GM23248 (cell line): ENCODE measurements around the gene TMEM236. TPM values are rescaled to one million over a fixed set of nuclear protein-coding genes. Genes with fewer than 3 reads are reported as not detected.

Experiments
- DNase-seq: peaks from one replicate; pipeline ENCODE4 v3.0.0-alpha.2; 2015
- H2AFZ ChIP-seq: fragments of 200-600 bp; sonication (generic); 2 replicates; pipeline ENCODE4 v1.6.1; 2016; ENCODE audit warnings: antibody characterized with exemption
- H3F3A ChIP-seq: fragments of 200-600 bp; sonication (generic); 2 replicates; pipeline ENCODE4 v1.6.1; 2016; ENCODE audit warnings: mild to moderate bottlenecking, antibody characterized with exemption, mixed run types; ENCODE audit not compliant: insufficient read depth
- H3K27ac ChIP-seq: fragments of 200-600 bp; sonication (generic); 2 replicates; pipeline ENCODE4 v1.5.1; 2016; ENCODE audit warnings: mild to moderate bottlenecking
- H3K27me3 ChIP-seq: fragments of 200-600 bp; sonication (generic); replicated peaks from 2 replicates; pipeline ENCODE4 v1.6.1; 2016; ENCODE audit warnings: mild to moderate bottlenecking; ENCODE audit not compliant: insufficient read depth
- H3K36me3 ChIP-seq: fragments of 200-600 bp; sonication (generic); 2 replicates; pipeline ENCODE4 v1.6.1; 2016; ENCODE audit warnings: low read depth, mild to moderate bottlenecking
- H3K4me1 ChIP-seq: fragments of 200-600 bp; sonication (generic); 2 replicates; pipeline ENCODE4 v1.6.1; 2016; ENCODE audit warnings: mild to moderate bottlenecking; ENCODE audit not compliant: insufficient read depth
- H3K4me2 ChIP-seq: fragments of 200-600 bp; sonication (generic); one replicate; pipeline ENCODE4 v1.6.1; 2016; ENCODE audit warnings: mild to moderate bottlenecking; ENCODE audit not compliant: unreplicated experiment
- H3K4me3 ChIP-seq: fragments of 200-600 bp; sonication (generic); 2 replicates; pipeline ENCODE4 v1.5.1; 2016; ENCODE audit warnings: mild to moderate bottlenecking
- H3K79me2 ChIP-seq: fragments of 200-600 bp; sonication (generic); 2 replicates; pipeline ENCODE4 v1.6.1; 2016; ENCODE audit warnings: mild to moderate bottlenecking; ENCODE audit not compliant: insufficient read depth
- H3K9ac ChIP-seq: fragments of 200-600 bp; sonication (generic); 2 replicates; pipeline ENCODE4 v1.6.1; 2016; ENCODE audit warnings: mild to moderate bottlenecking
- H3K9me2 ChIP-seq: fragments of 200-600 bp; sonication (generic); 2 replicates; pipeline ENCODE4 v1.6.1; 2016; ENCODE audit warnings: mixed run types, mild to moderate bottlenecking, moderate library complexity; ENCODE audit not compliant: insufficient read depth
- H3K9me3 ChIP-seq: fragments of 200-600 bp; sonication (generic); one replicate; pipeline ENCODE4 v1.6.1; 2017; ENCODE audit warnings: low read depth
- H4K20me1 ChIP-seq: fragments of 200-600 bp; sonication (generic); 2 replicates; pipeline ENCODE4 v1.6.0; 2016; ENCODE audit not compliant: insufficient read depth
- EZH2 ChIP-seq: fragments of 200-600 bp; sonication (generic); IDR thresholded peaks from 2 replicates; pipeline ENCODE4 v1.6.1; 2018; ENCODE audit warnings: antibody characterized with exemption, mild to moderate bottlenecking; ENCODE audit not compliant: insufficient read depth, poor library complexity, severe bottlenecking
- EZH2phosphoT487 ChIP-seq: fragments of 200-600 bp; sonication (generic); IDR thresholded peaks from 2 replicates; pipeline ENCODE4 v1.6.1; 2018; ENCODE audit warnings: antibody characterized with exemption, moderate library complexity, mild to moderate bottlenecking, low read depth; ENCODE audit not compliant: insufficient read depth
- WGBS, 2 experiments: methylation state at CpG; one replicate each; pipeline ENCODE4 v1.1.6; 2015 to 2017; ENCODE audit warnings: low lambda C conversion rate in 2 of 2, low coverage in 1 of 2; ENCODE audit errors: missing lambda C conversion rate in 2 of 2; 5-methylcytosine and 5-hydroxymethylcytosine counted together
- in situ Hi-C: fragments of 300-500 bp; cut with MboI; formaldehyde crosslinking; loops from 2 replicates; pipeline ENCODE4 v1.15.0; 2020
- polyA plus RNA-seq: library from polyadenylated mRNA; unstranded; fragments of >200 nt; fragmentation: Nextera tagmentation; extraction: Ambion mirVana; gene quantifications from 2 replicates; pipeline ENCODE4 v1.2.1, GENCODE V29; 2016
- total RNA-seq: library from RNA; depleted of rRNA; stranded (reverse); fragments of >200 nt; shearing (Covaris generic); gene quantifications from 2 replicates; pipeline ENCODE4 v1.2.3, GENCODE V29; 2014

The TMEM236 gene
- total and polyA plus RNA-seq, 2 experiments from 2014 or later, result 0.11 TPM; not detected in 1

GRCh38 chr10:17781856-17782255 lies 29.9 kb downstream of the TMEM236 start:
- Histone ChIP-seq H3K36me3 (no peaks in the 10 kb centered on the region), H3K79me2 (no peaks in the 10 kb centered on the region), H3K9ac (no peak overlapping the region), H3K4me1 (peaks cover 33% of the 10 kb centered on the region), H3K9me3 (no peaks in the 10 kb centered on the region), H3K27ac (no peak overlapping the region), H3K4me3 (no peak overlapping the region), H3F3A (peaks cover 32% of the 10 kb centered on the region), H3K4me2 (no peak overlapping the region), H2AFZ (no peak overlapping the region), H3K27me3 (no peaks in the 10 kb centered on the region), H4K20me1 (no peaks in the 10 kb centered on the region), H3K9me2 (no peaks in the 10 kb centered on the region)
- 57 to 65% methylated on average over 2 of the region's 2 CpGs for WGBS, 2 experiments
- TF ChIP-seq EZH2 (no peak), EZH2phosphoT487 (no peak)
- no peak for DNase-seq
- in situ Hi-C loops, result no loop called here

- 65 to 74% methylated on average over 16 of the region's 16 CpGs for WGBS, 2 experiments
- H3K4me2 ChIP-seq, result peak overlapping the region; percentile 41
- no peaks in the 10 kb centered on the region for H3K27me3 ChIP-seq
- H3K36me3 ChIP-seq, result no peaks in the 10 kb centered on the region
- peak; percentile 69 for DNase-seq
- in situ Hi-C loops, result no loop called here
- peaks cover 40% of the 10 kb centered on the region for H3K4me1 ChIP-seq
- H2AFZ ChIP-seq, result peak overlapping the region; percentile 12; the same call in 1 of the 2 replicates
- no peak overlapping the region for H3K4me3 ChIP-seq
- no peaks in the 10 kb centered on the region for H3K9me2 ChIP-seq
- H3F3A ChIP-seq, result peaks cover 39% of the 10 kb centered on the region
- no peaks in the 10 kb centered on the region for H4K20me1 ChIP-seq
- H3K9me3 ChIP-seq, result no peaks in the 10 kb centered on the region
- no peak overlapping the region for H3K9ac ChIP-seq
- TF ChIP-seq EZH2phosphoT487, result no peak
- no peak for TF ChIP-seq EZH2
- peak overlapping the region; percentile 56 for H3K27ac ChIP-seq
- no peaks in the 10 kb centered on the region for H3K79me2 ChIP-seq
Measured at GRCh38 chr10:17782921-17783665, 31.1 kb downstream of the TMEM236 start.

GRCh38 chr10:17783751-17784150 lies 31.8 kb downstream of the TMEM236 start:
- Histone ChIP-seq H3K9ac (no peak overlapping the region), H3F3A (peaks cover 39% of the 10 kb centered on the region), H3K27me3 (no peaks in the 10 kb centered on the region), H4K20me1 (no peaks in the 10 kb centered on the region), H3K27ac (peak overlapping the region; percentile 56), H3K4me3 (peak overlapping the region; percentile 12; the same call in 1 of the 2 replicates), H3K4me1 (peaks cover 47% of the 10 kb centered on the region), H3K4me2 (peak overlapping the region; percentile 41), H3K9me2 (no peaks in the 10 kb centered on the region), H2AFZ (no peak overlapping the region), H3K9me3 (no peaks in the 10 kb centered on the region), H3K79me2 (no peaks in the 10 kb centered on the region), H3K36me3 (no peaks in the 10 kb centered on the region)
- 95 to 100% methylated on average over 1 of the region's 1 CpG for WGBS, 2 experiments
- DNase-seq, result peak; percentile 42
- TF ChIP-seq EZH2phosphoT487, result no peak
- TF ChIP-seq EZH2, result no peak
- in situ Hi-C loops, result no loop called here

GRCh38 chr10:17784688-17785087 lies 32.7 kb downstream of the TMEM236 start:
- no peaks in the 10 kb centered on the region for H3K27me3 ChIP-seq
- H3K4me2 ChIP-seq, result peak overlapping the region; percentile 41
- peak overlapping the region; percentile 56 for H3K27ac ChIP-seq
- H3K79me2 ChIP-seq, result no peaks in the 10 kb centered on the region
- H3K9ac ChIP-seq, result peak overlapping the region; percentile 10; the same call in 1 of the 2 replicates
- H3K9me2 ChIP-seq, result no peaks in the 10 kb centered on the region
- no peaks in the 10 kb centered on the region for H4K20me1 ChIP-seq
- H3F3A ChIP-seq, result peaks cover 39% of the 10 kb centered on the region
- peak; percentile 85 for DNase-seq
- H3K4me3 ChIP-seq, result peak overlapping the region; percentile 12
- H2AFZ ChIP-seq, result 0 out of 2 replicates have a peak overlapping the region, but pooled peaks have one; percentile 12
- TF ChIP-seq EZH2 (no peak), EZH2phosphoT487 (no peak)
- no peaks in the 10 kb centered on the region for H3K36me3 ChIP-seq
- H3K9me3 ChIP-seq, result no peaks in the 10 kb centered on the region
- in situ Hi-C loops, result no loop called here
- H3K4me1 ChIP-seq, result peaks cover 47% of the 10 kb centered on the region
- WGBS, 2 experiments, result 11 to 21% methylated on average over 3 of the region's 3 CpGs
